ENCODE data around the gene SVOPL. TPM values are rescaled to one million over a fixed set of nuclear protein-coding genes. Genes with fewer than 3 reads are reported as not detected.

The SVOPL gene
- total and polyA plus RNA-seq, 4 donors, result 0.33 TPM; not detected in 3

DNA sequence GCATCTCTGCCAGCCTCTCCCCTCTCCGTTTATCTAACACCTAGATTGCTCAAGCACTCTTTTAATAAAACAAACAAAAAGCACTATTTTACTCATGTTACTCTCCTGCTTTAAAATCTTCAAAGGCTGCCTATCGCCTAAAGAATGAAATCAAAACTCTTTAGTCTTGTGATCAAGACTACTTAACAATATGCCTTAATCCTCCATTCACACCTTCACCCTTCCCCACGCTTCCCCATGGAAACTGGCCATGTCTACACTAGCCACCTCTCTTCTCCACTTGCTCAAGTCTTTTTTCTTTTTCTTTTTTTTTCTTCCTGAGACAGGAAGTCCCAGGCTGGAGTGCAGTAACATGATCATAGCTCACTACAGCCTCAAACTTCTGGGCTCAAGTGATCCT is 48.8 kb upstream of the SVOPL start:
- Histone ChIP-seq H3K27ac (ENCODE audit: low read depth in 1 of 2, low read length in 2 of 2) (no peak overlapping the region), H3K9ac (ENCODE audit: low read depth in 1 of 2, low read length in 2 of 2) (no peak overlapping the region), H3K27me3 (ENCODE audit: control insufficient read depth in 4 of 4, insufficient read depth in 4 of 4, low read length in 3 of 4) (no peaks in the 10 kb centered on the region), H3K4me3 (ENCODE audit: low read depth in 1 of 3, low read length in 3 of 3) (no peak overlapping the region), H3K9me3 (ENCODE audit: control insufficient read depth in 4 of 4, low read length in 3 of 4) (no peaks in the 10 kb centered on the region), H3K36me3 (ENCODE audit: control insufficient read depth in 4 of 4, insufficient read depth in 3 of 4, low read depth in 1 of 4, low read length in 3 of 4) (no peaks in the 10 kb centered on the region), H3K4me1 (ENCODE audit: control insufficient read depth in 4 of 4, insufficient read depth in 4 of 4, low read length in 3 of 4) (peaks cover 0 to 8% (median 0%) of the 10 kb centered on the region in 4 donors)
- WGBS, result 62% methylated on average over 3 of the region's 3 CpGs
- no peak for DNase-seq (ENCODE audit: low spot score)
- TF ChIP-seq REST (IDR thresholded peaks at IDR 0.05) (no peak), HNF4A (conservative IDR thresholded peaks at IDR 0.05) (no peak), YY1 (IDR thresholded peaks at IDR 0.05) (no peak), SP1 (IDR thresholded peaks at IDR 0.05) (no peak), MAX (IDR thresholded peaks at IDR 0.05) (no peak), TAF1 (conservative IDR thresholded peaks at IDR 0.05) (no peak), EGR1 (IDR thresholded peaks at IDR 0.05; ENCODE audit: low read depth in 2 of 2) (no peak)
- TF ChIP-seq, protein P1, sequence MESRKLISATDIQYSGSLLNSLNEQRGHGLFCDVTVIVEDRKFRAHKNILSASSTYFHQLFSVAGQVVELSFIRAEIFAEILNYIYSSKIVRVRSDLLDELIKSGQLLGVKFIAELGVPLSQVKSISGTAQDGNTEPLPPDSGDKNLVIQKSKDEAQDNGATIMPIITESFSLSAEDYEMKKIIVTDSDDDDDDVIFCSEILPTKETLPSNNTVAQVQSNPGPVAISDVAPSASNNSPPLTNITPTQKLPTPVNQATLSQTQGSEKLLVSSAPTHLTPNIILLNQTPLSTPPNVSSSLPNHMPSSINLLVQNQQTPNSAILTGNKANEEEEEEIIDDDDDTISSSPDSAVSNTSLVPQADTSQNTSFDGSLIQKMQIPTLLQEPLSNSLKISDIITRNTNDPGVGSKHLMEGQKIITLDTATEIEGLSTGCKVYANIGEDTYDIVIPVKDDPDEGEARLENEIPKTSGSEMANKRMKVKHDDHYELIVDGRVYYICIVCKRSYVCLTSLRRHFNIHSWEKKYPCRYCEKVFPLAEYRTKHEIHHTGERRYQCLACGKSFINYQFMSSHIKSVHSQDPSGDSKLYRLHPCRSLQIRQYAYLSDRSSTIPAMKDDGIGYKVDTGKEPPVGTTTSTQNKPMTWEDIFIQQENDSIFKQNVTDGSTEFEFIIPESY (IDR thresholded peaks at IDR 0.05), result no peak

GRCh38 chr7:138748666-138749065 is 47.5 kb upstream of the SVOPL start:
- H3K27ac ChIP-seq (ENCODE audit: low read depth in 1 of 2, low read length in 2 of 2), result no peak overlapping the region
- WGBS, result 88% methylated on average over 6 of the region's 6 CpGs
- no peak for DNase-seq (ENCODE audit: low spot score)
- H3K9me3 ChIP-seq (ENCODE audit: control insufficient read depth in 4 of 4, low read length in 3 of 4), result no peaks in the 10 kb centered on the region
- peaks cover 0 to 8% (median 0%) of the 10 kb centered on the region in 4 donors for H3K4me1 ChIP-seq (ENCODE audit: control insufficient read depth in 4 of 4, insufficient read depth in 4 of 4, low read length in 3 of 4)
- H3K36me3 ChIP-seq (ENCODE audit: control insufficient read depth in 4 of 4, insufficient read depth in 3 of 4, low read depth in 1 of 4, low read length in 3 of 4), result no peaks in the 10 kb centered on the region
- no peak overlapping the region for H3K4me3 ChIP-seq (ENCODE audit: low read depth in 1 of 3, low read length in 3 of 3)
- no peaks in the 10 kb centered on the region for H3K27me3 ChIP-seq (ENCODE audit: control insufficient read depth in 4 of 4, insufficient read depth in 4 of 4, low read length in 3 of 4)
- no peak overlapping the region for H3K9ac ChIP-seq (ENCODE audit: low read depth in 1 of 2, low read length in 2 of 2)
- no peak for TF ChIP-seq ATF3 (IDR thresholded peaks at IDR 0.05)
- no peak for TF ChIP-seq YY1 (IDR thresholded peaks at IDR 0.05)
- TF ChIP-seq NR2F2 (IDR thresholded peaks at IDR 0.05), result no peak
- no peak for TF ChIP-seq RXRA (IDR thresholded peaks at IDR 0.05)
- no peak for TF ChIP-seq JUND (IDR thresholded peaks at IDR 0.05)
- no peak for TF ChIP-seq MAX (IDR thresholded peaks at IDR 0.05)
- no peak for TF ChIP-seq GABPA (IDR thresholded peaks at IDR 0.05 in 1 of 2, conservative IDR thresholded peaks at IDR 0.05 in 1 of 2)
- TF ChIP-seq CTCF (IDR thresholded peaks at IDR 0.05; ENCODE audit: low read depth, low read length, missing input control), result no peak
- no peak for TF ChIP-seq HNF4A (conservative IDR thresholded peaks at IDR 0.05)
- TF ChIP-seq, protein P1 (IDR thresholded peaks at IDR 0.05), result no peak
- TF ChIP-seq RAD21 (IDR thresholded peaks at IDR 0.05), result no peak
- no peak for TF ChIP-seq TAF1 (conservative IDR thresholded peaks at IDR 0.05)
- no peak for TF ChIP-seq REST (IDR thresholded peaks at IDR 0.05)
- TF ChIP-seq FOXA2 (IDR thresholded peaks at IDR 0.05), result no peak
- no peak for TF ChIP-seq HNF4G (IDR thresholded peaks at IDR 0.05)
- no peak for TF ChIP-seq SP1 (IDR thresholded peaks at IDR 0.05)
- no peak for TF ChIP-seq FOXA1 (IDR thresholded peaks at IDR 0.05)

All from liver (tissue), 9 donors.